CD4-positive, alpha-beta T cell treated with Interleukin-6 at 100 ng/mL for 8 hours (primary cell): Measurements from ENCODE around the gene RUNX3.
A peak's percentile ranks its signal among the peaks of the same experiment; 100 is the strongest.

Source experiments
- DNase-seq: peaks from one replicate; pipeline ENCODE4 v3.0.0-alpha.2; 2020; ENCODE audit warnings: mixed read lengths, low spot score

The RUNX3 gene

GRCh38 chr1:24963099-24963872 lies 33.2 kb upstream of the RUNX3 start:
- DNase-seq = peak; percentile 58

GRCh38 chr1:24961961-24962861 lies 32.1 kb upstream of the RUNX3 start:
- DNase-seq = no peak

GRCh38 chr1:24961334-24961733 lies 31.3 kb upstream of the RUNX3 start:
- DNase-seq = no peak

- DNase-seq = no peak
Observed at GRCh38 chr1:24960071-24960801, 30.2 kb upstream of the RUNX3 start.

- DNase-seq = no peak
Observed at GRCh38 chr1:24959623-24959975, 29.5 kb upstream of the RUNX3 start.

- DNase-seq = no peak
Observed at GRCh38 chr1:24958766-24959622, 28.9 kb upstream of the RUNX3 start.

- DNase-seq = no peak
Observed at GRCh38 chr1:24957808-24958752, 28.0 kb upstream of the RUNX3 start.

GRCh38 chr1:24957016-24957807 lies 27.1 kb upstream of the RUNX3 start:
- no peak for DNase-seq

GRCh38 chr1:24955779-24956365 lies 25.8 kb upstream of the RUNX3 start:
- no peak for DNase-seq

- peak; percentile 80 for DNase-seq
Observed at GRCh38 chr1:24955161-24955560, 25.1 kb upstream of the RUNX3 start.

GRCh38 chr1:24954631-24955030 lies 24.6 kb upstream of the RUNX3 start:
- no peak for DNase-seq

- no peak for DNase-seq
Observed at GRCh38 chr1:24954022-24954421, 23.9 kb upstream of the RUNX3 start.

- DNase-seq = peak; percentile 37
Observed at GRCh38 chr1:24952413-24952841, 22.4 kb upstream of the RUNX3 start.

GRCh38 chr1:24951810-24952412 lies 21.8 kb upstream of the RUNX3 start:
- DNase-seq = no peak

GRCh38 chr1:24951337-24951736 lies 21.3 kb upstream of the RUNX3 start:
- DNase-seq = no peak

GRCh38 chr1:24949331-24949881 lies 19.3 kb upstream of the RUNX3 start:
- DNase-seq = no peak

- DNase-seq = no peak
Observed at GRCh38 chr1:24948079-24948827, 18.2 kb upstream of the RUNX3 start.
